HL-60 (cell line): Measurements from ENCODE around the gene GORAB.

Source experiments
- DNase-seq, 2 experiments: peaks; one replicate each; pipeline ENCODE4 v3.0.0-alpha.2; 2010 to 2020; ENCODE audit warnings: low read depth in 1 of 2, low spot score in 1 of 2
- H3K27ac ChIP-seq: fragments of 250-450 bp; sonication (Bioruptor Pico); replicated peaks from 2 replicates; pipeline ENCODE4 v1.5.1; 2020; ENCODE audit warnings: mild to moderate bottlenecking, moderate library complexity
- H3K27me3 ChIP-seq: fragments of 250-450 bp; sonication (Bioruptor Pico); 2 replicates; pipeline ENCODE4 v1.5.1; 2021; ENCODE audit warnings: mild to moderate bottlenecking, moderate library complexity; ENCODE audit not compliant: insufficient read depth, poor library complexity, severe bottlenecking
- H3K4me3 ChIP-seq: replicated peaks from 2 replicates; pipeline ENCODE4 v1.5.1; 2011; ENCODE audit warnings: mild to moderate bottlenecking, control low read depth, low read length; ENCODE audit not compliant: insufficient read depth
- CTCF ChIP-seq: IDR thresholded peaks from one replicate; pipeline ENCODE4 v1.5.1; 2011; ENCODE audit warnings: low read length, control low read depth, inconsistent platforms; ENCODE audit not compliant: insufficient read depth
- GABPA ChIP-seq: IDR thresholded peaks from 2 replicates; pipeline ENCODE4 v1.6.1; 2012; ENCODE audit warnings: low read depth
- POLR2AphosphoS5 ChIP-seq: IDR thresholded peaks from 2 replicates; pipeline ENCODE4 v1.6.1; 2012; ENCODE audit warnings: low read depth
- REST ChIP-seq: IDR thresholded peaks from 2 replicates; pipeline ENCODE4 v1.6.1; 2012; ENCODE audit warnings: low read depth; ENCODE audit not compliant: insufficient replicate concordance
- SPI1 ChIP-seq: IDR thresholded peaks from 2 replicates; pipeline ENCODE4 v1.6.1; 2012; ENCODE audit warnings: low read depth, mild to moderate bottlenecking, borderline replicate concordance

Gene GORAB

GRCh38 chr1:170511038-170511437 lies 20.9 kb upstream of the GORAB start:
- TF ChIP-seq GABPA: no peak
- no peak for TF ChIP-seq POLR2AphosphoS5
- TF ChIP-seq REST: no peak
- no peak for TF ChIP-seq SPI1
- Histone ChIP-seq H3K4me3 (no peak overlapping the region), H3K27ac (no peak overlapping the region), H3K27me3 (no peaks in the 10 kb centered on the region)
- no peak for DNase-seq

- DNase-seq: no peak
- no peak overlapping the region for H3K27ac ChIP-seq
These were observed 18.8 kb upstream of the GORAB start for GRCh38 chr1:170513138-170513537.

GRCh38 chr1:170518185-170518834 lies 13.7 kb upstream of the GORAB start:
- no peak for TF ChIP-seq CTCF
- Histone ChIP-seq H3K4me3 (no peak overlapping the region), H3K27ac (no peak overlapping the region), H3K27me3 (peaks cover 2% of the 10 kb centered on the region)
- DNase-seq: no peak

More at GRCh38 chr1:170513138-170513537, 18.8 kb upstream of the GORAB start:
- Histone ChIP-seq H3K4me3 (no peak overlapping the region), H3K27me3 (no peaks in the 10 kb centered on the region)
- no peak for TF ChIP-seq REST
- TF ChIP-seq POLR2AphosphoS5: no peak
- no peak for TF ChIP-seq CTCF
- no peak for TF ChIP-seq GABPA
- no peak for TF ChIP-seq SPI1

GRCh38 chr1:170518965-170519364 lies 13.0 kb upstream of the GORAB start:
- H3K27ac ChIP-seq: no peak overlapping the region
- no peak for DNase-seq

More at GRCh38 chr1:170518965-170519364, 13.0 kb upstream of the GORAB start:
- Histone ChIP-seq H3K4me3 (no peak overlapping the region), H3K27me3 (peaks cover 2% of the 10 kb centered on the region)
- TF ChIP-seq POLR2AphosphoS5 (no peak), CTCF (no peak), SPI1 (no peak), GABPA (no peak), REST (no peak)
